AG04450 (cell line): Measurements from ENCODE around the gene FYCO1. TPM values are rescaled to one million over a fixed set of nuclear protein-coding genes. Genes with fewer than 3 reads are reported as not detected.

ENCODE experiments used
- CTCF ChIA-PET: fragments of 300-600, 350-600 bp; formaldehyde crosslinking; extraction: SDS; loops from one replicate; lab custom pipeline; 2022; ENCODE audit warnings: antibody characterized with exemption, inconsistent platforms; lab: Charles Lee
- POLR2A ChIA-PET: fragments of 350-600 bp; formaldehyde crosslinking; extraction: SDS; loops from one replicate; lab custom pipeline; 2021; ENCODE audit warnings: antibody characterized with exemption, inconsistent platforms; lab: Yijun Ruan, JAX
- DNase-seq: peaks from one replicate; pipeline ENCODE4 v3.0.0-alpha.2; 2011; ENCODE audit warnings: low read depth, low spot score
- H3K27ac ChIP-seq: one replicate; pipeline ENCODE4 v1.5.1; 2012; ENCODE audit warnings: low read depth, low read length, control low read depth
- H3K27me3 ChIP-seq: one replicate; pipeline ENCODE4 v1.6.0; 2012; ENCODE audit warnings: low read length; ENCODE audit not compliant: control insufficient read depth, insufficient read depth
- H3K4me3 ChIP-seq: 2 replicates; pipeline ENCODE4 v1.5.1; 2011; ENCODE audit warnings: mild to moderate bottlenecking, low read depth, low read length, control low read depth
- H3K9me3 ChIP-seq: 2 replicates; pipeline ENCODE4 v1.5.1; 2012; ENCODE audit warnings: low read length; ENCODE audit not compliant: control insufficient read depth, insufficient read depth
- polyA plus RNA-seq: library from polyadenylated mRNA; depleted of rRNA; stranded (reverse); fragments of >200 nt; gene quantifications from 2 replicates; pipeline ENCODE4 v1.2.3, GENCODE V29; 2011
- TF ChIP-seq, protein P1 (sequence below): IDR thresholded peaks from 2 replicates; pipeline ENCODE4 v1.5.1; 2011; ENCODE audit warnings: low read depth, low read length, control low read depth, inconsistent platforms

FYCO1 gene
- polyA plus RNA-seq, 1 experiment: 14.3 TPM

DNA sequence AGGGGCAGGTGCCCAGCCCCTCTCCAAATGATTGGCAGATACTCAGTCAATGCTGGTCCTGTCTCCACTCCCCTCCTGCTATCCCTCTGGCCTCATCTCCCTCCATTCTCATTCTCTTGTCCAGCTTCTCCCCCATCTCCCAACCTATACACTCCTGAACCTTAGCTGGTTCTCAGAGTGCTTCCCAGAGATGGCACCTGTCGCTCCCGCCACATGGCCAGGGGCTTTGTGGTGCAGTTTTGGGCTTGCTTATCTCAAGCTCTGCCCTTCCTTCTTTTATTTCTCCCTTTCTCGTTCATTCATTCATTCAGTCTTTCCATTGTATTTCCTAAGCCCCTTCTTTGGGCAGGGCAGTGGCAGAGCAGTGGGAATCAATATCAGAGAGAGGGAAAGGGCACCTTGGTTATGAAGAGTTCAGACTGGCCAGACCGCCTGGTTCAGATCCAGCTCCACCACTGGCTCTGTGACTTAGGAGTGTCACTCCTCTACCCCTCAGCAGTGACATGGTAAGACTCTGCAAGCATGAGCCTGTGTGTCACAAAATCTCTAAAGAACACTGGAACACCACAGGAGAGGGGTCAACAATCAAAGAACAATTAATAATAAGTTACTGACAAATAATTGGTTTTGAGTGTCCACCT lies 72.6 kb downstream of the FYCO1 start:
- no peak overlapping the region for H3K4me3 ChIP-seq
- ChIA-PET CTCF (interaction anchor here (2.3 kb wide), 1 partner anchor 156 kb away, joined by 11 read pairs; no protein-coding TSS in a partner anchor), POLR2A (no interaction called here)
- no peak overlapping the region for H3K27ac ChIP-seq
- no peaks in the 10 kb centered on the region for H3K27me3 ChIP-seq
- TF ChIP-seq, protein P1, sequence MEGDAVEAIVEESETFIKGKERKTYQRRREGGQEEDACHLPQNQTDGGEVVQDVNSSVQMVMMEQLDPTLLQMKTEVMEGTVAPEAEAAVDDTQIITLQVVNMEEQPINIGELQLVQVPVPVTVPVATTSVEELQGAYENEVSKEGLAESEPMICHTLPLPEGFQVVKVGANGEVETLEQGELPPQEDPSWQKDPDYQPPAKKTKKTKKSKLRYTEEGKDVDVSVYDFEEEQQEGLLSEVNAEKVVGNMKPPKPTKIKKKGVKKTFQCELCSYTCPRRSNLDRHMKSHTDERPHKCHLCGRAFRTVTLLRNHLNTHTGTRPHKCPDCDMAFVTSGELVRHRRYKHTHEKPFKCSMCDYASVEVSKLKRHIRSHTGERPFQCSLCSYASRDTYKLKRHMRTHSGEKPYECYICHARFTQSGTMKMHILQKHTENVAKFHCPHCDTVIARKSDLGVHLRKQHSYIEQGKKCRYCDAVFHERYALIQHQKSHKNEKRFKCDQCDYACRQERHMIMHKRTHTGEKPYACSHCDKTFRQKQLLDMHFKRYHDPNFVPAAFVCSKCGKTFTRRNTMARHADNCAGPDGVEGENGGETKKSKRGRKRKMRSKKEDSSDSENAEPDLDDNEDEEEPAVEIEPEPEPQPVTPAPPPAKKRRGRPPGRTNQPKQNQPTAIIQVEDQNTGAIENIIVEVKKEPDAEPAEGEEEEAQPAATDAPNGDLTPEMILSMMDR: no peak
- DNase-seq: no peak
- no peaks in the 10 kb centered on the region for H3K9me3 ChIP-seq

DNA sequence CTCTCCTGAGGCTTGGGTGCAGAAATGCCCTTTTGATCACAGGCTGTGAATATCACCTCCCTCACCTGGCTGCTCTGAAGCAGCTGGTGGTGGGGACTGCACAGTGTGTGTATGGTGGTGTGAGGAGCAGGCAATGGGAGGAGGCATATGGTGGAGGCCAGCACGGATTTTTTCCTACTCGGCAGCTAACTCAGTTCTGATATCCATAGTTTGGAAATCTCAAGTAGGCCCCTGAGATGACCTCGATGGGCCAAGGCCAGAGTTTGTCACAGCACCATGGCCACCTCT lies 73.6 kb downstream of the FYCO1 start:
- TF ChIP-seq, protein P1: no peak
- no peak overlapping the region for H3K27ac ChIP-seq
- POLR2A ChIA-PET: no interaction called here
- H3K9me3 ChIP-seq: no peaks in the 10 kb centered on the region
- CTCF ChIA-PET: no interaction called here
- no peak overlapping the region for H3K4me3 ChIP-seq
- DNase-seq: no peak
- H3K27me3 ChIP-seq: no peaks in the 10 kb centered on the region

DNA sequence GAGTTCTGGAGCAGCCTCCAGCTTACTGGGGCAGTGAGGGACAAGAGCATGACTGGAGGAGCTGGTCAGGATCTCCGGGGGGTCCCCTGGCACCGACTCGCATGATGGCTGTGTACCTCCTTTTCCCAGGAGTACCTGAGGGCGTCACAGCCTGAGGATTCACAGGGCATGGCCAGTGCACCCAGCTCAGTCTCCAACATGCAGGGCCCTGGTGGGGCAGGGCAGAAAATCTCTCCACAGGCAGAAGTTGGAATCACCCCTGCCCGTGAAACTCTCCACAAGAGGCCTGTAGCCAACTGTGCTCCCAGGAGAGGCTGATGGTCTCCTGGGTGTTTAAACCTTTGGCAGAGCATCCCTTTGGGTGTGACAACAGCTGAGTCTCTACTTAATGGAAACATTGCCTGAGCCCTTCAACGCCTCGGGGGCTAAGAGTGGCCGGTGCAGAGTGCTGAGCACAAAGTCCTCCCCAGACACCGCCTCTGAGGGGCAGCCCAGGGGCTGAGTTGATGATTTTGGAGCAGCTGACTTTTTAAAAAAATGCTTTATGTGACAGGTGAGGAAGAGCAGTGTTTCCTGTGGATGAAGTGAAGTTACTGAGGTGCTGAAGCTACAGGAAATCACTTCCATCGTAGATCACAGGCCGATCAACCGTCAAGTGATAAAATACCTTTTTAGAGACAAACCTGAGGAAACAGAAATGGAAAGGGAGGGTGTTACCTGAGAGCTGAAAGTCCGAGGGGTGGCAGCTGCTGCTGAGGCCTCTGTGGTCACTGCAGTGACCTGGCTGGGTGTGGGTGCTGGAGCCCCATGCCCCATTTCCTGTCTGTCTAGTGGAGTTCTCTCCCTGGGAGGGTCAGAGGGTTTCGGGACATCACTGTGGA lies 74.2 kb downstream of the FYCO1 start:
- ChIA-PET POLR2A (no interaction called here), CTCF (interaction anchor here (1.5 kb wide), 1 partner anchor 18 kb away, joined by 5 read pairs; no protein-coding TSS in a partner anchor)
- H3K9me3 ChIP-seq: no peaks in the 10 kb centered on the region
- H3K27ac ChIP-seq: no peak overlapping the region
- DNase-seq: no peak
- no peak overlapping the region for H3K4me3 ChIP-seq
- TF ChIP-seq, protein P1: no peak
- H3K27me3 ChIP-seq: no peaks in the 10 kb centered on the region

DNA sequence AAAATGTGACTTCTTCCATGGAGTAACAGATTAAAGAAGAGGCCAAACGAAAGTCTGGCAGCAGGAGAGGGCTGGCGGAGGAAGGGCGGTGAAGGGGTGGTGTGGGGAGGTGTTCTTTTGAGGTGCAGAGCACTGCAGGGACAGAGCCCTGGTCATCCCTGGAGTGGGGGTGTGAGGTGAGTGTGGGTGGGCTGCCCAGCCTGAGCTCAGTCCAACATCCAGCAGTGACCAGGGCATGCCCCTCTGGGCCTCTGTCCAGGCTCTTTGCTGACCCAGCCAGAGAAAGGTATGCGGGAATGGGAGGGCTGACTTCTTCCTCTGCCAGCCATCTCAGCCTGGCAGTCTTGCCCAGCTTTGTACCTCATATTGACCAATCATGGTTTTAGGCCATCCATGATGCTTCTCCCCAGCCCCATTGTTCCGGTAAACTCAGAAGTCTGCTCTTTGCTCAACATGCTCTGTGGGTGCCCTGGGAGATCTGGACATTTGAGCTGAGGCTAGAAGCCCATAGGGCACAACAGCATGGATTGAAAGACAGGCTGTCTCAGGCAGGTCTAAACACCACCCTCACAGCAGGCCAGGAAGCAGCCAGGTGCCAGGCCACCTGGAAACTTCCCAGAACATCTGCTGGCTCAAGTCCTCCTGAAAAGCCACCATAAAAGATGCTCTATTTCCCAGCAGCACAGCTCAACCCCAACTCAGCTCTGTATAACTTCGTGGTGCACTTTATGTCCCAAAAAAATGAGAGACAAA lies 78.3 kb downstream of the FYCO1 start:
- DNase-seq: no peak
- Histone ChIP-seq H3K9me3 (no peaks in the 10 kb centered on the region), H3K27ac (no peak overlapping the region), H3K27me3 (no peaks in the 10 kb centered on the region), H3K4me3 (no peak overlapping the region)
- ChIA-PET POLR2A (no interaction called here), CTCF (no interaction called here)
- TF ChIP-seq, protein P1: no peak
